ENCODE data around the gene EP400. TPM values are rescaled to one million over a fixed set of nuclear protein-coding genes. Genes with fewer than 3 reads are reported as not detected.

Gene EP400
- total and polyA plus RNA-seq, 12 donors: 6.6 to 20.5 (median 18.9) TPM

GRCh38 chr12:132062481-132062880, 112.7 kb downstream of the EP400 start:
- H3K4me3 ChIP-seq: no peak overlapping the region
- WGBS, 2 donors: 91% methylated on average over 14 of the region's 14 CpGs
- no peak overlapping the region for H3K27ac ChIP-seq
- intact Hi-C loops (cut with DNase I): no loop called here
- ATAC-seq (no peak), DNase-seq (no peak)
- H3K4me1 ChIP-seq: peaks cover 0 to 6% (median 0%) of the 10 kb centered on the region in 9 donors
- TF ChIP-seq CTCF (IDR thresholded peaks at IDR 0.05): no peak
- no peaks in the 10 kb centered on the region for H3K27me3 ChIP-seq
- no peaks in the 10 kb centered on the region for H3K9me3 ChIP-seq
- H3K36me3 ChIP-seq: peaks cover 0 to 92% (median 31%) of the 10 kb centered on the region in 9 donors

GRCh38 chr12:132063491-132063890, 113.7 kb downstream of the EP400 start:
- no peaks in the 10 kb centered on the region for H3K27me3 ChIP-seq
- H3K4me1 ChIP-seq: peaks cover 0 to 6% (median 0%) of the 10 kb centered on the region in 9 donors
- H3K36me3 ChIP-seq: peaks cover 0 to 92% (median 39%) of the 10 kb centered on the region in 9 donors
- intact Hi-C loops (cut with DNase I): no loop called here
- 70% methylated on average over 10 of the region's 10 CpGs for WGBS, 2 donors
- no peaks in the 10 kb centered on the region for H3K9me3 ChIP-seq
- ATAC-seq (no peak), DNase-seq (no peak)
- H3K27ac ChIP-seq: no peak overlapping the region
- no peak for TF ChIP-seq CTCF (IDR thresholded peaks at IDR 0.05)
- no peak overlapping the region for H3K4me3 ChIP-seq

GRCh38 chr12:132064631-132065030, 114.9 kb downstream of the EP400 start:
- peaks cover 0 to 6% (median 0%) of the 10 kb centered on the region in 9 donors for H3K4me1 ChIP-seq
- no peaks in the 10 kb centered on the region for H3K9me3 ChIP-seq
- no peak for DNase-seq
- peaks cover 0 to 95% (median 44%) of the 10 kb centered on the region in 9 donors for H3K36me3 ChIP-seq
- 95 to 99% methylated on average over 19 of the region's 19 CpGs for WGBS, 2 donors
- H3K4me3 ChIP-seq: no peak overlapping the region
- H3K27me3 ChIP-seq: no peaks in the 10 kb centered on the region
- no peak for ATAC-seq
- intact Hi-C loops (cut with DNase I): loop anchor here in 1 of 10 donors (5.0 kb wide), 1 partner anchor 42 kb away; no protein-coding TSS in a partner anchor
- no peak overlapping the region for H3K27ac ChIP-seq
- no peak for TF ChIP-seq CTCF (IDR thresholded peaks at IDR 0.05)

GRCh38 chr12:132065203-132065602, 115.5 kb downstream of the EP400 start:
- WGBS, 2 donors: 97% methylated on average over 10 of the region's 10 CpGs
- peaks cover 0 to 6% (median 0%) of the 10 kb centered on the region in 9 donors for H3K4me1 ChIP-seq
- intact Hi-C loops (cut with DNase I): loop anchor here in 1 of 10 donors (5.0 kb wide), 1 partner anchor 43 kb away; no protein-coding TSS in a partner anchor
- H3K27ac ChIP-seq: no peak overlapping the region
- ATAC-seq (no peak), DNase-seq (no peak)
- no peaks in the 10 kb centered on the region for H3K9me3 ChIP-seq
- no peak for TF ChIP-seq CTCF (IDR thresholded peaks at IDR 0.05)
- H3K36me3 ChIP-seq: peaks cover 0 to 99% (median 44%) of the 10 kb centered on the region in 9 donors
- H3K4me3 ChIP-seq: no peak overlapping the region
- H3K27me3 ChIP-seq: no peaks in the 10 kb centered on the region

Data from heart right ventricle (tissue), 16 donors.